Breast epithelium (tissue), 4 donors: Measurements from ENCODE around the gene S1PR4. TPM values are rescaled to one million over a fixed set of nuclear protein-coding genes. Genes with fewer than 3 reads are reported as not detected.
A peak's percentile ranks its signal among the peaks of the same experiment; 100 is the strongest.
"Not testable (repeated sequence)": the region's sequence is repeated elsewhere in the genome, so short reads cannot be mapped to it uniquely, and the experiment has no call there.

Experiments
- DNase-seq, 2 donors: peaks; one replicate each; pipeline ENCODE4 v3.0.0-alpha.2; 2019; ENCODE audit warnings: low spot score in 2 of 2
- H3K27ac ChIP-seq, 2 donors: fragments of 200-600 bp; sonication (generic) in 1 of 2; one replicate each; pipeline ENCODE4 v1.5.1; 2016 to 2019; ENCODE audit warnings: mild to moderate bottlenecking in 1 of 2
- H3K27me3 ChIP-seq, 2 donors: fragments of 200-600 bp; sonication (generic) in 1 of 2; one replicate each; pipeline versions ENCODE4 v1.5.1 to v1.6.0; 2017 to 2019; ENCODE audit warnings: control low read depth in 1 of 2, mild to moderate bottlenecking in 1 of 2
- H3K36me3 ChIP-seq: fragments of 200-600 bp; one replicate; pipeline ENCODE4 v1.5.1; 2019
- H3K4me1 ChIP-seq, 2 donors: fragments of 200-600 bp; sonication (generic); one replicate each; pipeline ENCODE4 v1.5.1; 2016 to 2019; ENCODE audit warnings: control low read depth in 1 of 2
- H3K4me3 ChIP-seq, 3 donors: fragments of 200-600 bp; sonication (generic); 1 replicate in 2 of 3; 2 replicates in 1 of 3; pipeline ENCODE4 v1.5.1; 2016 to 2019; ENCODE audit warnings: mild to moderate bottlenecking in 3 of 3, moderate library complexity in 2 of 3
- H3K9me3 ChIP-seq, 2 donors: fragments of 200-600 bp; sonication (generic) in 1 of 2; one replicate each; pipeline ENCODE4 v1.5.1; 2016 to 2019; ENCODE audit warnings: control low read depth in 1 of 2
- POLR2A ChIP-seq: fragments of 450-650 bp; IDR thresholded peaks from one replicate; pipeline ENCODE4 v1.6.1; 2016; ENCODE audit warnings: antibody characterized with exemption, mild to moderate bottlenecking, moderate library complexity
- POLR2AphosphoS5 ChIP-seq, 3 donors: sonication (generic); formaldehyde crosslinking; IDR thresholded peaks; one replicate each; pipeline ENCODE4 v1.6.1; 2017; ENCODE audit warnings: antibody characterized with exemption in 3 of 3
- intact Hi-C: fragments of 100-400 bp; cut with DNase I; formaldehyde crosslinking; loops from one replicate; pipeline ENCODE4 v1.15.1; 2023; ENCODE audit warnings: low total_unique reads
- total RNA-seq, 3 donors: library from RNA; depleted of rRNA; stranded (reverse); fragments of >200 nt; gene quantifications; one replicate each; pipeline ENCODE4 v1.1.0, GENCODE V29; 2016
- TF ChIP-seq, protein P1 (sequence below), 3 donors: fragments of 450-650 bp; IDR thresholded peaks; one replicate each; pipeline ENCODE4 v1.5.1; 2016 to 2017; ENCODE audit warnings: antibody characterized with exemption in 3 of 3, mild to moderate bottlenecking in 3 of 3, moderate library complexity in 3 of 3

S1PR4 gene
- total RNA-seq, 3 donors from 2014 or later, result 1.3 to 1.9 TPM; not detected in 1

- peaks cover 7% of the 10 kb centered on the region for H3K36me3 ChIP-seq
- no peaks in the 10 kb centered on the region for H3K27me3 ChIP-seq
- no peak for DNase-seq
- H3K4me1 ChIP-seq, result no peaks in the 10 kb centered on the region
- intact Hi-C loops, result no loop called here
- H3K27ac ChIP-seq, result no peak overlapping the region
- H3K4me3 ChIP-seq, result no peak overlapping the region
- TF ChIP-seq POLR2A, result no peak
- no peak for TF ChIP-seq POLR2AphosphoS5 (IDR thresholded peaks at IDR 0.05)
- TF ChIP-seq, protein P1, sequence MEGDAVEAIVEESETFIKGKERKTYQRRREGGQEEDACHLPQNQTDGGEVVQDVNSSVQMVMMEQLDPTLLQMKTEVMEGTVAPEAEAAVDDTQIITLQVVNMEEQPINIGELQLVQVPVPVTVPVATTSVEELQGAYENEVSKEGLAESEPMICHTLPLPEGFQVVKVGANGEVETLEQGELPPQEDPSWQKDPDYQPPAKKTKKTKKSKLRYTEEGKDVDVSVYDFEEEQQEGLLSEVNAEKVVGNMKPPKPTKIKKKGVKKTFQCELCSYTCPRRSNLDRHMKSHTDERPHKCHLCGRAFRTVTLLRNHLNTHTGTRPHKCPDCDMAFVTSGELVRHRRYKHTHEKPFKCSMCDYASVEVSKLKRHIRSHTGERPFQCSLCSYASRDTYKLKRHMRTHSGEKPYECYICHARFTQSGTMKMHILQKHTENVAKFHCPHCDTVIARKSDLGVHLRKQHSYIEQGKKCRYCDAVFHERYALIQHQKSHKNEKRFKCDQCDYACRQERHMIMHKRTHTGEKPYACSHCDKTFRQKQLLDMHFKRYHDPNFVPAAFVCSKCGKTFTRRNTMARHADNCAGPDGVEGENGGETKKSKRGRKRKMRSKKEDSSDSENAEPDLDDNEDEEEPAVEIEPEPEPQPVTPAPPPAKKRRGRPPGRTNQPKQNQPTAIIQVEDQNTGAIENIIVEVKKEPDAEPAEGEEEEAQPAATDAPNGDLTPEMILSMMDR (IDR thresholded peaks at IDR 0.05), result peak in 2 of 3 donors; percentile 35 to 41
- H3K9me3 ChIP-seq, result no peaks in the 10 kb centered on the region
These were observed 31.9 kb downstream of the S1PR4 start for GRCh38 chr19:3210347-3211017.

- no peak overlapping the region for H3K27ac ChIP-seq
- intact Hi-C loops, result no loop called here
- no peaks in the 10 kb centered on the region for H3K9me3 ChIP-seq
- H3K4me1 ChIP-seq, result no peaks in the 10 kb centered on the region
- peaks cover 3% of the 10 kb centered on the region for H3K36me3 ChIP-seq
- no peak for DNase-seq
- no peak overlapping the region for H3K4me3 ChIP-seq
- TF ChIP-seq POLR2A, result no peak
- no peaks in the 10 kb centered on the region for H3K27me3 ChIP-seq
These were observed 32.6 kb downstream of the S1PR4 start for GRCh38 chr19:3211191-3211590.

- DNase-seq, result no peak
- no peak overlapping the region for H3K4me3 ChIP-seq
- no peak overlapping the region for H3K27ac ChIP-seq
- H3K36me3 ChIP-seq, result no peaks in the 10 kb centered on the region
- H3K9me3 ChIP-seq, result no peaks in the 10 kb centered on the region
- TF ChIP-seq, protein P1 (IDR thresholded peaks at IDR 0.05), result no peak
- no peak for TF ChIP-seq POLR2A
- no peak for TF ChIP-seq POLR2AphosphoS5 (IDR thresholded peaks at IDR 0.05)
- intact Hi-C loops, result no loop called here
- H3K27me3 ChIP-seq, result no peaks in the 10 kb centered on the region
- H3K4me1 ChIP-seq, result no peaks in the 10 kb centered on the region
These were observed 34.6 kb downstream of the S1PR4 start for GRCh38 chr19:3213159-3213558.

- H3K4me3 ChIP-seq, result no peak overlapping the region
- H3K9me3 ChIP-seq, result no peaks in the 10 kb centered on the region
- no peaks in the 10 kb centered on the region for H3K36me3 ChIP-seq
- intact Hi-C loops, result no loop called here
- TF ChIP-seq, protein P1 (IDR thresholded peaks at IDR 0.05), result no peak
- TF ChIP-seq POLR2AphosphoS5 (IDR thresholded peaks at IDR 0.05) (no peak), POLR2A (no peak)
- no peaks in the 10 kb centered on the region for H3K4me1 ChIP-seq
- no peak for DNase-seq
- H3K27me3 ChIP-seq, result no peaks in the 10 kb centered on the region
- no peak overlapping the region for H3K27ac ChIP-seq
These were observed 38.3 kb downstream of the S1PR4 start for GRCh38 chr19:3216874-3217273.

DNA sequence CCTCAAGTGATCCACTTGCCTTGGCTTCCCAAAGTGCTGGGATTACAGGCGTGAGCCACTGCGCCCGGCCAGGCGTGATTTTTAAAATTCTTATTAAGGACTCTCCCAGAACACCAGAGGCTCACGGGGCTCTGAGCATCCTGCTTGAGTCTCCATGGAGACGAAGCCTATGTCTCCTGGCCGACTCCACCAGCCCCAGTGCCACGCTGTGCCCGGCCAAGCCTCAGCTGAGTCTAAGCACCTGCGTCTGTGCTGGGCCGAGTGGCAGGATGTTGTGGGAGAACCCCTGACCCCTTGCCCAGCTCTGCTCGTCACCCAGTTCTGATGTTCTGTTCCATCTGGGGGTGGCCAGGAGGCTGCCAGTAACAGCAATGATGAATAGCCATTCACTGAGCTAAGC, 42.0 kb downstream of the S1PR4 start:
- Histone ChIP-seq H3K36me3 (no peaks in the 10 kb centered on the region), H3K27me3 (peaks cover 0 to 16% of the 10 kb centered on the region in 2 donors), H3K4me3 (no peak overlapping the region), H3K4me1 (no peaks in the 10 kb centered on the region), H3K9me3 (no peaks in the 10 kb centered on the region), H3K27ac (no peak overlapping the region)
- DNase-seq, result no peak
- intact Hi-C loops, result loop anchor here (5.0 kb wide), 1 partner anchor 927 kb away; no protein-coding TSS in a partner anchor
- TF ChIP-seq, protein P1 (IDR thresholded peaks at IDR 0.05), result no peak
- TF ChIP-seq POLR2AphosphoS5 (IDR thresholded peaks at IDR 0.05), result no peak
- no peak for TF ChIP-seq POLR2A

DNA sequence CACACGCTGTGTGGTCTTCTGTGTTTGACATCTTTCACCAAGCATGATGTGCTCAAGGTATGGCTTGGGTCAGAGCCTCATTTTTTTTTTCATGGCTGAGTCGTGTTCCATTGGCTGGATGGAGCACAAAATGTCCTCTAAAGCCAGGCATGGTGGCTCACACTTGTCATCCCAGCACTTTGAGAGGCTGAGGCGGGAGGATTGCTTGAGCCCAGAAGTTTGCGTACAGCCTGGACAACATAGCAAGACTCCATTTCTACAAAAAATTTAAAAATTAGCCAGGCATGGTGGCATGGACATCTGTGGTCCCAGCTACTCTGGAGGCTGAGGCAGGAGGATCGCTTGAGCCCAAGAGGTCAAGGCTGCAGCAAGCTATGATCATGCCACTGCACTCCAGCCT, 43.0 kb downstream of the S1PR4 start:
- H3K27me3 ChIP-seq, result peaks cover 0 to 23% of the 10 kb centered on the region in 2 donors
- not testable (repeated sequence) for H3K4me1 ChIP-seq, H3K9me3 ChIP-seq, DNase-seq, H3K4me3 ChIP-seq, H3K36me3 ChIP-seq, H3K27ac ChIP-seq
- intact Hi-C loops, result loop anchor here (5.0 kb wide), 1 partner anchor 926 kb away; no protein-coding TSS in a partner anchor
